K562 (cell line): ENCODE data around the gene RRAD. TPM values are rescaled to one million over a fixed set of nuclear protein-coding genes. Genes with fewer than 3 reads are reported as not detected.
A peak's percentile ranks its signal among the peaks of the same experiment; 100 is the strongest.

Experiments used
- ARID3B ChIP-seq: fragments of 250-450 bp; sonication (Bioruptor Pico); IDR thresholded peaks from 2 replicates; pipeline ENCODE4 v1.4.0; 2020; ENCODE audit warnings: borderline replicate concordance
- CBX5 ChIP-seq: IDR thresholded peaks from 2 replicates; pipeline ENCODE4 v1.6.1; 2014; ENCODE audit warnings: low read depth, borderline replicate concordance
- FOXK2 ChIP-seq, 2 experiments: fragments of 450-650 bp; IDR thresholded peaks in 1 of 2; conservative IDR thresholded peaks in 1 of 2; 2 replicates each; pipeline ENCODE4 v1.6.1; 2016; ENCODE audit warnings: low read depth in 2 of 2, mild to moderate bottlenecking in 1 of 2
- HNRNPLL ChIP-seq: fragments of 200-400 bp; formaldehyde crosslinking; IDR thresholded peaks from 2 replicates; pipeline ENCODE4 v1.6.1; 2017; ENCODE audit warnings: low read length, low read depth, mild to moderate bottlenecking; ENCODE audit not compliant: poor library complexity, severe bottlenecking
- L3MBTL2 ChIP-seq: fragments of 450-650 bp; IDR thresholded peaks from 2 replicates; pipeline ENCODE4 v1.6.1; 2016; ENCODE audit warnings: mild to moderate bottlenecking, moderate library complexity
- MAFK ChIP-seq: IDR thresholded peaks from 2 replicates; pipeline ENCODE4 v1.6.1; 2011; ENCODE audit warnings: low read length, improper control_type of control experiment
- MED1 ChIP-seq: sonication (generic); formaldehyde crosslinking; IDR thresholded peaks from 2 replicates; pipeline ENCODE4 v1.8.1; 2023; ENCODE audit warnings: missing genetic modification reagents, borderline replicate concordance
- MEF2D ChIP-seq: conservative IDR thresholded peaks from 2 replicates; pipeline ENCODE4 v1.6.1; 2016; ENCODE audit warnings: low read depth, missing genetic modification characterization, missing compliant biosample characterization
- NR2C1 ChIP-seq, 2 experiments: fragments of 450-650 bp; IDR thresholded peaks; 2 replicates each; pipeline ENCODE4 v1.6.1; 2017; ENCODE audit warnings: mild to moderate bottlenecking in 2 of 2, antibody characterized with exemption in 1 of 2, inconsistent platforms in 1 of 2, missing compliant biosample characterization in 1 of 2, missing genetic modification characterization in 1 of 2
- NR4A1 ChIP-seq, 2 experiments: fragments of 250-450 bp in 1 of 2; fragments of 450-650 bp in 1 of 2; sonication (Bioruptor Pico) in 1 of 2; IDR thresholded peaks; 2 replicates each; pipeline versions ENCODE4 v1.4.0 to v1.6.1; 2016 to 2020; ENCODE audit warnings: mild to moderate bottlenecking in 2 of 2, missing compliant biosample characterization in 1 of 2, missing genetic modification characterization in 1 of 2, moderate library complexity in 1 of 2
- NUFIP1 ChIP-seq: fragments of 450-650 bp; IDR thresholded peaks from 2 replicates; pipeline ENCODE4 v1.6.1; 2018; ENCODE audit not compliant: partially characterized antibody
- PPARD ChIP-seq: fragments of 250-450 bp; sonication (Bioruptor Pico); IDR thresholded peaks from 2 replicates; pipeline ENCODE4 v1.8.0; 2022; ENCODE audit warnings: inconsistent platforms, mild to moderate bottlenecking, moderate library complexity
- SFPQ ChIP-seq: fragments of 200-400 bp; formaldehyde crosslinking; IDR thresholded peaks from 2 replicates; pipeline ENCODE4 v1.6.1; 2017; ENCODE audit warnings: mild to moderate bottlenecking, low read depth, low read length, moderate library complexity
- ZBTB9 ChIP-seq: fragments of 450-650 bp; formaldehyde crosslinking; IDR thresholded peaks from 2 replicates; pipeline ENCODE4 v1.4.0; 2020; ENCODE audit warnings: mild to moderate bottlenecking, moderate library complexity
- ZNF224 ChIP-seq: sonication (generic); formaldehyde crosslinking; IDR thresholded peaks from 2 replicates; pipeline ENCODE4 v1.8.0; 2022; ENCODE audit warnings: mild to moderate bottlenecking, missing genetic modification reagents
- ZNF324 ChIP-seq: fragments of 250-450 bp; sonication (Bioruptor Pico); IDR thresholded peaks from 2 replicates; pipeline ENCODE4 v1.4.0; 2020; ENCODE audit warnings: mild to moderate bottlenecking
- ZNF445 ChIP-seq: fragments of 250-450 bp; sonication (Bioruptor Pico); IDR thresholded peaks from 2 replicates; pipeline ENCODE4 v1.4.0; 2020; ENCODE audit warnings: low read depth, mild to moderate bottlenecking, moderate library complexity
- ZNF586 ChIP-seq: fragments of 450-650 bp; formaldehyde crosslinking; conservative IDR thresholded peaks from 2 replicates; pipeline ENCODE4 v1.4.0; 2020; ENCODE audit warnings: mild to moderate bottlenecking, moderate library complexity
- ZNF644 ChIP-seq: fragments of 200-800 bp; sonication (Bioruptor generic); IDR thresholded peaks from 2 replicates; pipeline ENCODE4 v1.6.1; 2016; ENCODE audit warnings: low read depth, missing genetic modification characterization, missing compliant biosample characterization
- ZNF740 ChIP-seq, 3 experiments: fragments of 200-800 bp in 1 of 3; sonication (Bioruptor generic) in 1 of 3; sonication (generic) in 1 of 3; formaldehyde crosslinking in 1 of 3; IDR thresholded peaks; 2 replicates each; pipeline versions ENCODE4 v1.6.1 to v1.8.0; 2016 to 2022; ENCODE audit warnings: mild to moderate bottlenecking in 2 of 3, missing compliant biosample characterization in 2 of 3, missing genetic modification characterization in 2 of 3, missing genetic modification reagents in 1 of 3
- polyA plus RNA-seq, 8 experiments: library from polyadenylated mRNA; depleted of rRNA in 4 of 8; stranded (reverse) in 5 of 8; unstranded in 3 of 8; fragments of >200 nt; fragmentation: Nextera tagmentation in 2 of 8; fragmentation: Illumina TruSeq in 1 of 8; extraction: Ambion mirVana in 2 of 8; extraction: Trizol in 1 of 8; gene quantifications; 2 replicates each; pipeline versions ENCODE4 v1.2.1 to v1.2.3, GENCODE V29; 2011 to 2014; ENCODE audit warnings: inconsistent platforms in 1 of 8, missing spikeins in 1 of 8
- total RNA-seq, 7 experiments: library from RNA; depleted of rRNA in 6 of 7; stranded (reverse); fragments of >200 nt in 6 of 7; fragmentation: Illumina TruSeq in 2 of 7; extraction: Trizol in 2 of 7; gene quantifications; 2 replicates each; pipeline versions ENCODE4 v1.2.1 to v1.2.3, GENCODE V29; 2011 to 2021; ENCODE audit warnings: low replicate concordance in 1 of 7

RRAD gene
- total and polyA plus RNA-seq, 9 of the 15 experiments (the other 6 are each of a cell fraction or from before 2014, with no cell fraction given), result 0.09 to 0.20 (median 0.13) TPM; not detected in 5

GRCh38 chr16:66880288-66881013, 44.9 kb downstream of the RRAD start, which contains the start of gene PDP2 (continued):
- TF ChIP-seq ZBTB9 (CRISPR knock-in tag) (0 out of 2 replicates have a peak, but pooled peaks have one; percentile 21), ZNF644 (tag) (no peak), MED1 (CRISPR knock-in tag) (no peak), NR4A1 (CRISPR knock-in tag; IDR thresholded peaks at IDR 0.05) (0 out of 2 replicates have a peak, but pooled peaks have one; percentile 12), NR4A1 (tag; IDR thresholded peaks at IDR 0.05) (0 out of 2 replicates have a peak, but pooled peaks have one; percentile 22), ZNF740 (CRISPR knock-in tag; IDR thresholded peaks at IDR 0.05) (0 out of 2 replicates have a peak, but pooled peaks have one; percentile 44), ZNF740 (tag; IDR thresholded peaks at IDR 0.05) (no peak), MEF2D (tag) (no peak), NUFIP1 (no peak), ZNF445 (no peak), L3MBTL2 (peak; percentile 87), NR2C1 (IDR thresholded peaks at IDR 0.05) (no peak), NR2C1 (tag; IDR thresholded peaks at IDR 0.05) (no peak), FOXK2 (conservative IDR thresholded peaks at IDR 0.05 in 1 of 2, IDR thresholded peaks at IDR 0.05 in 1 of 2; ENCODE audit: low read depth in 2 of 2) (peak; percentile 24 to 27; a peak in 1 of 4 replicates), MAFK (no peak), PPARD (CRISPR knock-in tag) (no peak), ZNF224 (CRISPR knock-in tag) (no peak), CBX5 (no peak), HNRNPLL (no peak), ZNF586 (no peak), ZNF324 (no peak), SFPQ (no peak), ARID3B (CRISPR knock-in tag) (no peak)
